H1 (cell line): ENCODE data around the gene SLC1A3. TPM values are rescaled to one million over a fixed set of nuclear protein-coding genes. Genes with fewer than 3 reads are reported as not detected.

Source experiments
- CTCF ChIA-PET: fragments of 300-600 bp; sonication (Branson Sonifier 250); formaldehyde crosslinking; loops from one replicate; lab custom pipeline; 2021; ENCODE audit not compliant: partially characterized antibody; lab: Charles Lee
- POLR2A ChIA-PET: fragments of 300-600 bp; sonication (Branson Sonifier 250); formaldehyde crosslinking; loops from one replicate; lab custom pipeline; 2021; ENCODE audit warnings: inconsistent platforms; ENCODE audit not compliant: partially characterized antibody; lab: Charles Lee
- DNase-seq, 2 experiments: peaks; one replicate each; pipeline versions ENCODE4 v3.0.0 to v3.0.0-alpha.2; 2010 to 2022; ENCODE audit warnings: low spot score in 2 of 2, low read depth in 1 of 2, mixed read lengths in 1 of 2
- FAIRE-seq: peaks from 2 replicates; lab custom pipeline; 2011; peaks lifted over from hg19 to GRCh38; lab: Jason Lieb, UNC
- H2AFZ ChIP-seq: 2 replicates; pipeline ENCODE4 v1.8.1; 2012; ENCODE audit warnings: low read length, inconsistent platforms
- H2AK5ac ChIP-seq: 2 replicates; pipeline ENCODE4 v1.6.1; 2013; ENCODE audit warnings: low read depth, low read length
- H2BK120ac ChIP-seq: replicated peaks from 2 replicates; pipeline ENCODE3; 2013; ENCODE audit warnings: low read depth, low read length, inconsistent platforms
- H2BK12ac ChIP-seq: 2 replicates; pipeline ENCODE4 v1.6.1; 2013; ENCODE audit warnings: low read depth, low read length
- H2BK15ac ChIP-seq: 2 replicates; pipeline ENCODE4 v1.6.1; 2013; ENCODE audit warnings: low read length
- H2BK20ac ChIP-seq: 2 replicates; pipeline ENCODE4 v1.6.1; 2013; ENCODE audit warnings: low read length
- H2BK5ac ChIP-seq: 2 replicates; pipeline ENCODE4 v1.6.1; 2013; ENCODE audit warnings: low read depth, low read length
- H3K14ac ChIP-seq: 2 replicates; pipeline ENCODE4 v1.6.1; 2013; ENCODE audit warnings: inconsistent platforms; ENCODE audit not compliant: insufficient read length
- H3K18ac ChIP-seq: 2 replicates; pipeline ENCODE4 v1.6.1; 2013; ENCODE audit warnings: low read length; ENCODE audit errors: extremely low read depth
- H3K23ac ChIP-seq: 2 replicates; pipeline ENCODE4 v1.6.1; 2013; ENCODE audit warnings: inconsistent platforms; ENCODE audit not compliant: insufficient read length
- H3K23me2 ChIP-seq: 2 replicates; pipeline ENCODE4 v1.6.1; 2013; ENCODE audit warnings: low read depth, low read length
- H3K27ac ChIP-seq: 2 replicates; pipeline ENCODE4 v1.6.1; 2011; ENCODE audit warnings: low read depth, low read length, inconsistent platforms
- H3K27me3 ChIP-seq, 4 experiments: replicated peaks in 1 of 4; 1 replicate in 1 of 4; 2 replicates in 3 of 4; pipeline versions ENCODE4 v1.6.1 to v1.8.1; 2011 to 2013; ENCODE audit warnings: low read length in 3 of 4, mild to moderate bottlenecking in 3 of 4, inconsistent platforms in 2 of 4, mixed read lengths in 2 of 4, moderate library complexity in 1 of 4; ENCODE audit not compliant: control insufficient read depth in 3 of 4, insufficient read depth in 3 of 4; ENCODE audit errors: extremely low read depth in 1 of 4
- H3K36me3 ChIP-seq, 4 experiments: 2 replicates each; pipeline versions ENCODE4 v1.6.1 to v1.8.1; 2011 to 2013; ENCODE audit warnings: mild to moderate bottlenecking in 4 of 4, low read length in 3 of 4, moderate library complexity in 2 of 4, control low read depth in 1 of 4, inconsistent platforms in 1 of 4; ENCODE audit not compliant: insufficient read depth in 4 of 4, control insufficient read depth in 2 of 4
- H3K4ac ChIP-seq: replicated peaks from 2 replicates; pipeline ENCODE3; 2013; ENCODE audit warnings: low read length, low read depth, mixed read lengths, inconsistent platforms; ENCODE audit not compliant: insufficient read length
- H3K4me1 ChIP-seq, 4 experiments: replicated peaks in 1 of 4; 1 replicate in 1 of 4; 2 replicates in 3 of 4; pipeline versions ENCODE4 v1.6.1 to v1.8.1; 2011 to 2013; ENCODE audit warnings: low read length in 3 of 4, inconsistent platforms in 2 of 4, mixed read lengths in 1 of 4; ENCODE audit not compliant: insufficient read depth in 4 of 4, control insufficient read depth in 3 of 4
- H3K4me2 ChIP-seq, 2 experiments: 2 replicates each; pipeline versions ENCODE4 v1.6.1 to v1.8.1; 2011 to 2013; ENCODE audit warnings: low read depth in 2 of 2, low read length in 2 of 2, control low read depth in 1 of 2, inconsistent platforms in 1 of 2, mild to moderate bottlenecking in 1 of 2; ENCODE audit not compliant: insufficient read depth in 1 of 2
- H3K4me3 ChIP-seq, 4 experiments: fragments of 200-600, 300-600 bp in 1 of 4; sonication (generic), shearing (Covaris generic), sonication (Bioruptor Twin) in 1 of 4; 2 replicates each; pipeline versions ENCODE4 v1.5.1 to v1.8.1; 2011 to 2016; ENCODE audit warnings: low read length in 4 of 4, low read depth in 3 of 4, control low read depth in 2 of 4, inconsistent platforms in 2 of 4, mild to moderate bottlenecking in 2 of 4, mixed read lengths in 1 of 4, moderate library complexity in 1 of 4; ENCODE audit not compliant: insufficient read depth in 2 of 4; ENCODE audit errors: extremely low read depth in 1 of 4
- H3K56ac ChIP-seq: replicated peaks from 2 replicates; pipeline ENCODE3; 2013; ENCODE audit warnings: low read depth, mild to moderate bottlenecking, mixed read lengths, low read length, inconsistent platforms; ENCODE audit not compliant: insufficient read length
- H3K79me1 ChIP-seq: 2 replicates; pipeline ENCODE4 v1.6.1; 2013; ENCODE audit warnings: low read depth, low read length, control low read depth
- H3K79me2 ChIP-seq, 2 experiments: 2 replicates each; pipeline versions ENCODE4 v1.6.1 to v1.8.1; 2012 to 2013; ENCODE audit warnings: low read length in 2 of 2, mild to moderate bottlenecking in 2 of 2, inconsistent platforms in 1 of 2; ENCODE audit not compliant: insufficient read depth in 2 of 2, control insufficient read depth in 1 of 2
- H3K9ac ChIP-seq, 4 experiments: replicated peaks in 1 of 4; 1 replicate in 1 of 4; 2 replicates in 3 of 4; pipeline versions ENCODE4 v1.6.1 to v1.8.1; 2011 to 2013; ENCODE audit warnings: low read depth in 3 of 4, low read length in 3 of 4, control low read depth in 2 of 4, mild to moderate bottlenecking in 2 of 4, moderate library complexity in 2 of 4, inconsistent platforms in 1 of 4; ENCODE audit errors: extremely low read depth in 1 of 4
- H3K9me3 ChIP-seq, 2 experiments: 2 replicates each; pipeline versions ENCODE4 v1.6.1 to v1.8.1; 2012 to 2013; ENCODE audit warnings: mild to moderate bottlenecking in 2 of 2, moderate library complexity in 2 of 2, control low read depth in 1 of 2, inconsistent platforms in 1 of 2, low read depth in 1 of 2, low read length in 1 of 2, mixed read lengths in 1 of 2; ENCODE audit not compliant: insufficient read depth in 2 of 2
- H4K20me1 ChIP-seq, 2 experiments: replicated peaks in 1 of 2; 2 replicates each; pipeline versions ENCODE3 to v1.8.1; 2011 to 2013; ENCODE audit warnings: inconsistent platforms in 2 of 2, low read length in 2 of 2, mild to moderate bottlenecking in 1 of 2; ENCODE audit not compliant: insufficient read depth in 2 of 2, control insufficient read depth in 1 of 2
- H4K5ac ChIP-seq: 2 replicates; pipeline ENCODE4 v1.6.1; 2013; ENCODE audit warnings: low read length, low read depth, mixed read lengths, inconsistent platforms; ENCODE audit not compliant: insufficient read length
- H4K8ac ChIP-seq: 2 replicates; pipeline ENCODE4 v1.8.0; 2013; ENCODE audit warnings: mild to moderate bottlenecking, moderate library complexity, low read length, inconsistent platforms; ENCODE audit not compliant: insufficient read depth; ENCODE audit errors: extremely low read depth
- H4K91ac ChIP-seq: replicated peaks from 2 replicates; pipeline ENCODE3; 2013; ENCODE audit warnings: low read length, mixed read lengths, inconsistent platforms; ENCODE audit not compliant: insufficient read length
- CBX8 ChIP-seq: fragments of 300-800, 300-1000 bp; sonication (generic); IDR thresholded peaks from 2 replicates; pipeline ENCODE4 v1.7.1; 2016; ENCODE audit warnings: low read depth, low read length, borderline replicate concordance
- CEBPB ChIP-seq: IDR thresholded peaks from 2 replicates; pipeline ENCODE4 v1.6.1; 2012; ENCODE audit warnings: low read depth, low read length
- CHD1 ChIP-seq: IDR thresholded peaks from 2 replicates; pipeline ENCODE4 v1.6.1; 2012; ENCODE audit warnings: low read depth, low read length, improper control_type of control experiment
- EGR1 ChIP-seq: IDR thresholded peaks from 2 replicates; pipeline ENCODE4 v1.6.1; 2011; ENCODE audit warnings: low read depth, low read length, borderline replicate concordance
- EP300 ChIP-seq, 2 experiments: IDR thresholded peaks; 1 replicate in 1 of 2; 2 replicates in 1 of 2; pipeline ENCODE4 v1.6.1; 2011 to 2012; ENCODE audit warnings: low read depth in 2 of 2, low read length in 2 of 2, mild to moderate bottlenecking in 2 of 2, borderline replicate concordance in 1 of 2, inconsistent platforms in 1 of 2, moderate library complexity in 1 of 2
- FOSL1 ChIP-seq: IDR thresholded peaks from 2 replicates; pipeline ENCODE4 v1.6.1; 2011; ENCODE audit warnings: mild to moderate bottlenecking, low read depth, low read length, moderate library complexity; ENCODE audit not compliant: insufficient read depth
- JUN ChIP-seq: IDR thresholded peaks from 2 replicates; pipeline ENCODE4 v1.6.1; 2011; ENCODE audit warnings: low read depth, mild to moderate bottlenecking, improper control_type of control experiment, low read length
- POLR2A ChIP-seq, 2 experiments: IDR thresholded peaks; 1 replicate in 1 of 2; 2 replicates in 1 of 2; pipeline ENCODE4 v1.6.1; 2011; ENCODE audit warnings: low read depth in 2 of 2, low read length in 2 of 2, mild to moderate bottlenecking in 2 of 2; ENCODE audit errors: control extremely low read depth in 1 of 2
- RFX5 ChIP-seq: IDR thresholded peaks from 2 replicates; pipeline ENCODE4 v1.6.1; 2011; ENCODE audit warnings: low read depth, low read length, improper control_type of control experiment, borderline replicate concordance
- SIN3A ChIP-seq, 2 experiments: IDR thresholded peaks in 1 of 2; conservative IDR thresholded peaks in 1 of 2; 2 replicates each; pipeline ENCODE4 v1.6.1; 2011 to 2012; ENCODE audit warnings: low read length in 2 of 2, improper control_type of control experiment in 1 of 2, low read depth in 1 of 2, mild to moderate bottlenecking in 1 of 2
- SRF ChIP-seq: IDR thresholded peaks from 2 replicates; pipeline ENCODE4 v1.6.1; 2011; ENCODE audit warnings: mild to moderate bottlenecking, low read depth, low read length, moderate library complexity
- WGBS, 2 experiments: shearing (Covaris generic) in 1 of 2; methylation state at CpG; one replicate each; pipeline versions ENCODE4 v1.1.6 to v1.1.7; 2013 to 2015; ENCODE audit warnings: low lambda C conversion rate in 2 of 2, mixed read lengths in 2 of 2, inconsistent platforms in 1 of 2, low coverage in 1 of 2, missing lambda C conversion rate in 1 of 2; ENCODE audit not compliant: insufficient replicate concordance in 2 of 2, insufficient coverage in 1 of 2, insufficient read length in 1 of 2; ENCODE audit errors: extremely low coverage in 1 of 2, missing lambda C conversion rate in 1 of 2; 5-methylcytosine and 5-hydroxymethylcytosine counted together
- polyA plus RNA-seq, 7 experiments: library from polyadenylated mRNA; depleted of rRNA in 3 of 7; stranded (reverse) in 5 of 7; unstranded in 2 of 7; fragments of >200 nt in 5 of 7; fragments of 200-250 nt in 2 of 7; gene quantifications; 1 replicate in 5 of 7; 2 replicates in 1 of 7; 4 replicates in 1 of 7; pipeline versions ENCODE4 v1.2.1 to v1.2.3, GENCODE V29; 2011 to 2013; ENCODE audit warnings: missing spikeins in 2 of 7, mixed read lengths in 2 of 7
- total RNA-seq: library from RNA; stranded (reverse); fragmentation: NEBNext Ultra II Directional; extraction: Animal tissue kit (Norgen Biotek cat#: 25700); gene quantifications from 2 replicates; pipeline ENCODE4 v1.2.1, GENCODE V29; 2021
- TF ChIP-seq, protein P1 (sequence below), 3 experiments: IDR thresholded peaks; 1 replicate in 2 of 3; 2 replicates in 1 of 3; pipeline versions ENCODE4 v1.5.1 to v1.6.1; 2011; ENCODE audit warnings: low read length in 3 of 3, mild to moderate bottlenecking in 3 of 3, inconsistent platforms in 2 of 3, low read depth in 1 of 3, moderate library complexity in 1 of 3; ENCODE audit not compliant: insufficient read depth in 1 of 3; ENCODE audit errors: control extremely low read depth in 1 of 3

The SLC1A3 gene
- total and polyA plus RNA-seq, 2 of the 8 experiments (the other 6 are each of a cell fraction or from before 2014, with no cell fraction given) = 26.7 to 35.3 TPM

DNA sequence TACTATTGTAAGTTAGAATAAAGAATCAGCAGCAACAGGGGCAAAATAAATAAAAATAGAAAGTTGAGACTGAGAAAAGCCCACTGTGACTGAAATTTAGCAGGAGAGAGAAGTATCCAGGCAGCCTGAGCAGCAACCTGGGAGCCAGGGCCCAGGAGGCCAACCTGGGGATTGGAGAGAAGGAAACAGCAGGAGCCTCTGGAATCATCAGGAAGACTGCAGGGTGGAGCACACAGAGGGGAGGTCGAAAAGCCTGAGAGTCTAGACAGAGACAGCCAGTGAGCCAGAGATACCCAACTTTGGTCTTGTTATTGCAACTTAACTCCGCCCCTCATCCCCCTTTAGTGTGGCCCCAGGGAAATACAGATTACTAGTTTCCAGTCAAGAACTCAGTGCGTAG, 98.6 kb downstream of the SLC1A3 start:
- H3K23me2 ChIP-seq = no peaks in the 10 kb centered on the region
- H4K91ac ChIP-seq = no peak overlapping the region
- DNase-seq (no peak), FAIRE-seq (no peak)
- no peak overlapping the region for H3K56ac ChIP-seq
- no peak overlapping the region for H3K9ac ChIP-seq
- no peak overlapping the region for H2BK120ac ChIP-seq
- no peak overlapping the region for H3K18ac ChIP-seq
- no peak overlapping the region for H2BK20ac ChIP-seq
- H3K27me3 ChIP-seq = no peaks in the 10 kb centered on the region
- 86% methylated on average over 3 of the region's 3 CpGs; no CpG with 5 or more reads in 1 of the 2 experiments for WGBS, 2 experiments
- H2BK15ac ChIP-seq = no peak overlapping the region
- ChIA-PET POLR2A (interaction anchor here (0.6 kb wide), 1 partner anchor 396 kb away, joined by 3 read pairs; no protein-coding TSS in a partner anchor), CTCF (interaction anchor here (0.8 to 1.4 kb wide), 4 partner anchors 9 to 70 kb away, joined by 3 to 6 read pairs (median 3); no protein-coding TSS in a partner anchor)
- no peak overlapping the region for H2AFZ ChIP-seq
- peaks cover 0 to 5% of the 10 kb centered on the region in 2 experiments; a peak in 2 of 4 replicates for H3K9me3 ChIP-seq
- H3K14ac ChIP-seq = no peak overlapping the region
- no peak overlapping the region for H3K23ac ChIP-seq
- no peak overlapping the region for H2AK5ac ChIP-seq
- H3K4me1 ChIP-seq = no peaks in the 10 kb centered on the region
- no peaks in the 10 kb centered on the region for H3K79me2 ChIP-seq
- no peak overlapping the region for H3K27ac ChIP-seq
- H3K4me2 ChIP-seq = no peak overlapping the region
- no peak overlapping the region for H4K8ac ChIP-seq
- no peak overlapping the region for H2BK12ac ChIP-seq
- H3K36me3 ChIP-seq = no peaks in the 10 kb centered on the region
- no peak overlapping the region for H3K4me3 ChIP-seq
- no peaks in the 10 kb centered on the region for H4K20me1 ChIP-seq
- no peak overlapping the region for H2BK5ac ChIP-seq
- H3K4ac ChIP-seq = no peak overlapping the region
- no peak overlapping the region for H4K5ac ChIP-seq
- H3K79me1 ChIP-seq = no peaks in the 10 kb centered on the region
- TF ChIP-seq, protein P1, sequence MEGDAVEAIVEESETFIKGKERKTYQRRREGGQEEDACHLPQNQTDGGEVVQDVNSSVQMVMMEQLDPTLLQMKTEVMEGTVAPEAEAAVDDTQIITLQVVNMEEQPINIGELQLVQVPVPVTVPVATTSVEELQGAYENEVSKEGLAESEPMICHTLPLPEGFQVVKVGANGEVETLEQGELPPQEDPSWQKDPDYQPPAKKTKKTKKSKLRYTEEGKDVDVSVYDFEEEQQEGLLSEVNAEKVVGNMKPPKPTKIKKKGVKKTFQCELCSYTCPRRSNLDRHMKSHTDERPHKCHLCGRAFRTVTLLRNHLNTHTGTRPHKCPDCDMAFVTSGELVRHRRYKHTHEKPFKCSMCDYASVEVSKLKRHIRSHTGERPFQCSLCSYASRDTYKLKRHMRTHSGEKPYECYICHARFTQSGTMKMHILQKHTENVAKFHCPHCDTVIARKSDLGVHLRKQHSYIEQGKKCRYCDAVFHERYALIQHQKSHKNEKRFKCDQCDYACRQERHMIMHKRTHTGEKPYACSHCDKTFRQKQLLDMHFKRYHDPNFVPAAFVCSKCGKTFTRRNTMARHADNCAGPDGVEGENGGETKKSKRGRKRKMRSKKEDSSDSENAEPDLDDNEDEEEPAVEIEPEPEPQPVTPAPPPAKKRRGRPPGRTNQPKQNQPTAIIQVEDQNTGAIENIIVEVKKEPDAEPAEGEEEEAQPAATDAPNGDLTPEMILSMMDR (IDR thresholded peaks at IDR 0.05; ENCODE audit: control extremely low read depth in 1 of 3, insufficient read depth in 1 of 3, low read depth in 1 of 3, low read length in 3 of 3) = no peak
- no peak for TF ChIP-seq SIN3A (conservative IDR thresholded peaks at IDR 0.05 in 1 of 2, IDR thresholded peaks at IDR 0.05 in 1 of 2; ENCODE audit: low read depth in 1 of 2, low read length in 2 of 2)
- TF ChIP-seq SRF = no peak
- TF ChIP-seq CHD1 = no peak
- TF ChIP-seq JUN = no peak
- no peak for TF ChIP-seq EP300 (IDR thresholded peaks at IDR 0.05; ENCODE audit: borderline replicate concordance in 1 of 2, low read depth in 2 of 2, low read length in 2 of 2)
- TF ChIP-seq POLR2A (IDR thresholded peaks at IDR 0.05; ENCODE audit: control extremely low read depth in 1 of 2, low read depth in 2 of 2, low read length in 2 of 2) = no peak
- no peak for TF ChIP-seq EGR1
- no peak for TF ChIP-seq CBX8
- no peak for TF ChIP-seq CEBPB
- no peak for TF ChIP-seq RFX5
- TF ChIP-seq FOSL1 = no peak
